GM18909 (cell line): Measurements from ENCODE around the gene FOXF1.

Source experiments
- ATAC-seq: cut with Tn5 transposase; IDR thresholded peaks from one replicate; pipeline ENCODE4 v1.9.1; 2021; ENCODE audit warnings: mild to moderate bottlenecking; ENCODE audit not compliant: unreplicated experiment, poor library complexity

The FOXF1 gene

DNA sequence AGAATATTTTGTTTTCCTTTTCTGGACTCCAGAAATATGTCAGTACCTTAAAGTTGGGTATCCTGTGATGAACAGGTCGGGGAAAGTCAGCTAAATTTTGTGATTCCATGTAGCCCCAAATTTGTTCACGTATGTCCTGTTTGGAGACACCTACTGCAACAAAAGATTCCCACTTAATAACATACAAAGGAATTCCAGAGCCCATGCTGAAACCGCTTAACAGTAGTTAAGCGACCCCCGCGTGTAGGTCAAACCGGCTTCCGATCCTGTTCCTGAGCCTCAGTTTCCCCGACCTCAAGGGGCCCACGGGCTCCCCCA is 44.2 kb downstream of the FOXF1 start:
- ATAC-seq: no peak

DNA sequence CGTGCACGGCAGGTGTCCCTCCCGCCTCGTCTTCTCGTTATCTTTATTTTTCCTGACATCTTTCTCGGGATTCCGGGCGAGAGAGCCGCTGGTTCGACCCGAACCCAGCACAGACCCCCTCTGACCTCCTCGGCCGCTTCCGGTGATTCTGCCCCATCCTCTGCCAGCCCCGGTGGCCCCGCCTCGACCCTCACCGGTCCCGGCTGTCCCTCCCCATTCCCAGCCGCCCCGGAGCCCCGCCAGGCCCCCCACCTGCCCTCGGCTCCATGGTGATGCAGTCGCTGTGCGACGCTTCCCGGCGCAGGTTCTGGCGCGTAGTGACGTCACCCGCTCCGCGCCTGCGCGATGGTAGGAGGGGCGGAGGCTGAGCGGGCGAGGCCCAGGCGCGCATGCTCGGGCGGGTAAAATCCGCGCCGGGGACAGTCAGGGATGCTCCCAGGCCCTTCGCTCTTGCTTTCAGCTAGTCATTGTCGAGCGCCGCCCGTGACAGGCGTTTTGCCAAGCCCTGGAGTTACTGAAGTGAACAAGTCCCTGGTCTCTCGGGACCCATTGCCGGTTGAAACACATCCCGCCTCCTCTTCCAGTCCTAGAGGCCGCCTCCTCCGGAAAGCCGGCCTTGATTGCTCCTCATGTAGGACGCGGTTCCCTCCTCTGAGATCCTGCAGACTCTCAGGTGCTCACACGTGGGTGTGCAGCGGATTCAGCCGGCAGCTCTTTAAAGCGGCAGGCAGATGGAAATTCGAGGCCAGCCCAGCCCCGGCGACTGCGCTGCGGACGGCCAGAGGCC is 44.8 kb downstream of the FOXF1 start, which contains the start of gene MTHFSD:
MTHFSD (minus strand) TSS at position 319 of the 787 bp plus-strand sequence; CDS start at position 268, 51 bp downstream.
- ATAC-seq: peak; percentile 87

DNA sequence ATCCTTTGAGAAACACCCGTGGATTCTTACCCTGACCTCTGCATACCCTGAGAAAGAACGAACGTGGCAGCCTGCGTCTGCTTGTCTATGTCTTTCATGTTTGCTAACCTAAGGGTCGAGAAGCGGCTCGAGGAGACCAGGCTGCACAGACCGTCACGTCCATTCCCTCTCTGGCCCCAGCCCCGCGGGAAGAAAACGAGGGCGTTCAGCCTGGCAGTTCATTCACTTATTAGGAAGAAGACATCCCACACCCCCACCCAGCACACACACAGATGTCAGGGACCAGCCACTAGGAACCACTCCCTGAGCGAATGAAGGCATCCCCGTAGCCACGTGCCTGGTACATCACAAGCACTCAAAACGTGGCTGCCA is 45.4 kb downstream of the FOXF1 start:
- ATAC-seq: no peak

DNA sequence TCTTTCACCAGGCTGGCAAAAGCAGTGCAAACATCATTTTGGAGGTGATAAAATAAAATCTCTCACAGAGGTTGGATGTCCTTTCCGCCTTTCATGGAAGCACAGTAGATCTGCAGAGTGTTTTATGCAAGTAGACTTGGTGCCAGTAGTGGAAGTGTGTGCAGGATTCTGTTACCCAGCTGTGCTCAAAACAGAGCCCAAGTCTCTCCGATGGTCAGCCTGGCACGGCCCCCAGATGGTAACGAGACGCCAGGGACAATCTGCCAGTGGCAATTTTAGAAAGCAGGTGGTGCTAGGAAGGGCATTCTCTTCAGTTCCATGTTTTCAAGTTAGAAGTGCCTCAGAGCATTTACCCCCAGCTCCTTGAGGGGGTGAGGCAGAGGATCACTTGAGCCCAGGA is 46.2 kb downstream of the FOXF1 start:
- ATAC-seq: no peak

DNA sequence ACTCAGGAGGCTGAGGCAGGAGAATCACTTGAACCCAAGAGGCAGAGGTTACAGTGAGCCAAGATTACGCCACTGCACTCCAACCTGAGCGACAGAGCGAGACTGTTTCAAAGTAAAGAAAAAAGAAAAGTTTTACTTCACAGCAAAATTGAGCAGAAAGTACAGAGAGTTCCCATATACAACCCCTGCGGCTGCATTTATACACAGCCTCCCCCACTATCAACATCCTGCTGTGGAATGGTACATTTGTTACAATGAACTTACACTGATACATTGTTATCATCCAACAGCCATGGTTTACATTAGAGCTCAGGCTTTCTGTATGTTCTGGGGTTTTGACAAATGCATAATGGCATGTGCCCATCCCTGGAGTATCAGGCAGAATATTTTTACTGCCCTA is 47.3 kb downstream of the FOXF1 start:
- ATAC-seq: no peak

DNA sequence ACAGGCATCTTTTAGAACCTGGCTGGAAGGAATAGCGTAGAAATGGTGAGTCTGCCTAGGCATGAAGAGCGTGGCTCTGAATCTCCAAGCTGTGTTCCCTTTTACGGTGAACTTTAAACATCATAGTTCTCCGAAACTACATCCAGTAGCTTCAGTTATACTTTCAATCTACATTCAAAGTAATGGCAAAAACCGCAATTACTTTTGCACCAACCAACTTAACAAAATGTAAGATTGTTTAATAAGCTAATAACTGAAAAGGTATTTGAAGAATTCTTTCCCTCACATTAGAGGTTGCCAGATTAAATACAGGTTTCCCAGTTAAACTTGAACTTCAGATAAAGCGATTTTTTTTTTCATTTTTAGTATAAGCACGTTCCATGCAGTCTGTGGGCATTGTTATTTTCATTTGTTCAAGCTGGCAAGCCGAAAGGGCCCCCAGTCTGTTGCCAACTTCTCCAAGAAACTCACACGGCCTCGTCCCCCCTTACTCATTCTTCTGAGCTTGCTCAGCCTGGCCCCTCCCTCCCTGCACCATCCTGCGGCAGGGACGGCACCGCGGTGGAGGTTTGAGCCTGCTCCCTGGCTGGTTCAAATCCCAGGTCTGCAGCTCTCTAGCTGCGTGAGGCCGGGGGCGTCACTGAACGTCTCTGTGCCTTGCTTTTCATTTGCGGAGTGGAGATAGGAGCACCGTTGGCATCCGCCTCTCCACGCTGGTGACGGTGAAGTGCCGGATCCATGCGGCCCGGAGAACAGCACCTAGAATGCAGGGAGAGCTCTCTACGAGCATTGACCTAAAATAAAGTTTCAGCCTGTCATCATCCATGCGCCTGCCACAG is 48.2 kb downstream of the FOXF1 start:
- ATAC-seq: no peak

DNA sequence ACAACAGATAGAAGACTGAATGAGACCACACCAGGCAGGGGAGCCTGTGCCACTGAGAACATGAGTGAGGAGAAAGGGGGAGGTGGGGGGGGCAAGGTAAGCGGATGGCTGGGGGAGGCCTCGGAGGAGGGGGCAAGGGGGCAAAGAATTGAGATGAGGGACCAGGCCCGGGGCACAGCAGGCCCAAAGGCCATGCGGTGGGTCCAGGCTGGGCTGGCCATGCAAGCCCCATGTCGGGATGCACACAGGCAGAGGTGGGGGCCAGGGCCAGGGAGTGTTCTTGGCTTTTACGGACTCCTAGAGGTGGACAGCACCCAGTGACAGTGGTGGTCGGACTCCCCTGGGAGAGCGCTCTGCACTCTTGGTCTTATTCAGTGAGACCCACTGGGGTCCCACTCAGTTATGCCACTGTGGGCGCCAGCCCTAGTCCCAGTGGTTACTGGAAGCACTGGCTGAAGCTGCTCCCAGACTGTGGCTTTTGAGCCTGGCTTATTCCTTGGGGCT is 49.5 kb downstream of the FOXF1 start:
- ATAC-seq: no peak

DNA sequence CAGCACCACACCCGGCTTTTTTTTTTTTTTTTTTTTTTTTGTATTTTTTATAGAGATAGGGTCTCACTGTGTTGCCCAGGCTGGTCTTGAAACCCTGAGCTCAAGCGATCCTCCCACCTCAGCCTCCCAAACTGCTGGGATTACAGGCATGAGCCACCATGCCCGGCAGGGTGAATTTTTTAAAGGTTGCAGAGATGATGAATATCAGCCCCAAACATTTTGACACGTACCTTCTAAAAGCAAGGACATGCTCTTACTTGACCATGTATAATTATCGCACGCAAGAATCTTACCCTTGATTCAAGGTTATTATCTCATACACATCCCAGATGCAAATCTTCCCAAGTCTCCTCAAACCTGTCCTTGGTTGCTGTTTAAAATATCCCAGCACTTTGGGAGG is 52.0 kb downstream of the FOXF1 start:
- ATAC-seq: no peak

DNA sequence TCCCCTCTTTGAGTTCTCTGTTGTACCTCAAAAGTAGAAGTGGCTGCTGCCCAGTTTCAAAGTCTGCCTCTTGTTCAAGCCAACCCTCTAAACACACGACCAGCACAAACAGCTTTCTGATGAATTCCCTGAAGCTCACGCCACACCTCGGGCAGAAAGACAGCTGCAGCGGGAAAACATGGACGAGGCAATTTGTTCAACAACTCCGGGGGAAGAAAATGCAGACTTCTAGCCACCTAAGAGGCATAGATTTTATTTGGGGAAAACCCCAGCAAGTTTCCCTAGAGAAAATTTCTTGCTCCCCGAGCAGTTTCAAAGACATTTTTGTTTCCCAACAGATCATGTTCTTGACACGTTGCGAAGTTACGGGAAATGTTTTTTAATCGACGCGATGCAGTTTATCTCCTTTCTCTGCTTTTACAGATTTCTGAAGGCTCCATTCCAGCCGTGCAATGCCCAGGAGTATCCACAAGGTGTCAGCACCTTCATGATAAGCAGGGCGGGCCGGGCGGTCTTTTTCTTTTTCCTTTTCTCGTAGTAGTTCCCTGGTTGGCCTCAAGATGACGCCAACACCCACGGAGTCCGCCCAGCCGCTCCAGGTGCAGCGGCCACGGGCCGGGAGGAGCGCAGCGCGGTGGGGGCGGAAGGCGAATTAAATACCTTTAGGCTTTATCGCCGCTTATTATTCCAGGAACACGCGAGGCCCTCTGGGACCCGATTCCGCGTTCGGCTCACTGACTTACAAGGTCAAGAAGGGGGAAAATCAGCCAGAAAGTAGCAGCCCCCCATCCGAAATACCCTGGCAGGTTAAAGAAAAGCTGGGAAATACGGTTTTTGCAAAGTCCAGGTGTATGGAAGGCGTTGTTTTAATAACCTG is 53.4 kb downstream of the FOXF1 start:
- ATAC-seq: peak; percentile 74
